Mucosa of descending colon (tissue), 3 donors: ENCODE data around the gene GPR26. TPM values are rescaled to one million over a fixed set of nuclear protein-coding genes. Genes with fewer than 3 reads are reported as not detected.

Source experiments
- ATAC-seq: fragments of 200-7000 bp; cut with Tn5 transposase; one replicate; pipeline ENCODE4 v1.9.1; 2020; ENCODE audit warnings: mild to moderate bottlenecking, moderate library complexity
- DNase-seq, 3 donors: peaks; one replicate each; pipeline ENCODE4 v3.0.0-alpha.2; 2020
- H3K36me3 ChIP-seq: fragments of 200-600 bp; one replicate; pipeline ENCODE4 v1.8.0; 2021; ENCODE audit warnings: low read depth, mild to moderate bottlenecking
- H3K4me1 ChIP-seq: fragments of 200-600 bp; one replicate; pipeline ENCODE4 v1.8.0; 2021; ENCODE audit warnings: low read depth, mild to moderate bottlenecking
- H3K4me3 ChIP-seq: fragments of 200-600 bp; one replicate; pipeline ENCODE4 v1.8.0; 2021; ENCODE audit warnings: mild to moderate bottlenecking
- H3K9me3 ChIP-seq: fragments of 200-600 bp; one replicate; pipeline ENCODE4 v1.8.0; 2021; ENCODE audit warnings: mild to moderate bottlenecking
- CTCF ChIP-seq: fragments of 200-600 bp; IDR thresholded peaks from one replicate; pipeline ENCODE4 v1.8.0; 2022; ENCODE audit warnings: antibody characterized with exemption, mild to moderate bottlenecking
- intact Hi-C, 2 donors: fragments of 100-400 bp; cut with DNase I in 1 of 2; cut with micrococcal nuclease in 1 of 2; formaldehyde crosslinking; loops; one replicate each; pipeline versions ENCODE4 v1.11.0 to v1.11.1; 2022; cut with DNase I, micrococcal nuclease
- total RNA-seq, 3 donors: library from RNA; stranded (reverse); fragmentation: NEBNext Ultra II Directional in 2 of 3; extraction: Animal tissue kit (Norgen Biotek cat#: 25700) in 2 of 3; gene quantifications; one replicate each; pipeline versions ENCODE4 v1.2.1 to v1.2.4, GENCODE V29; 2021 to 2023
- donor health status: DM: no; HTN: no; CAD: no; lungs with moderate emphysema.
- donor health status: DM: no; HTN: no; CAD: no.
- donor health status: DM: no; HTN: yes; CAD: no.

GPR26 gene
- total RNA-seq, 3 donors from 2014 or later, result not detected

- DNase-seq, result no peak
- H3K36me3 ChIP-seq, result no peaks in the 10 kb centered on the region
- intact Hi-C loops, result no loop called here
- H3K9me3 ChIP-seq, result no peaks in the 10 kb centered on the region
- no peaks in the 10 kb centered on the region for H3K4me1 ChIP-seq
- no peak for ATAC-seq
- H3K4me3 ChIP-seq, result no peak overlapping the region
- no peak for TF ChIP-seq CTCF
Measured at GRCh38 chr10:123685260-123685659, 19.1 kb downstream of the GPR26 start.

- Histone ChIP-seq H3K9me3 (no peaks in the 10 kb centered on the region), H3K4me1 (no peaks in the 10 kb centered on the region), H3K36me3 (no peaks in the 10 kb centered on the region), H3K4me3 (no peak overlapping the region)
- ATAC-seq, result no peak
- intact Hi-C loops, result no loop called here
- no peak for TF ChIP-seq CTCF
- no peak for DNase-seq
Measured at GRCh38 chr10:123687758-123688157, 21.6 kb downstream of the GPR26 start.

GRCh38 chr10:123689880-123690279, 23.7 kb downstream of the GPR26 start:
- intact Hi-C loops, result no loop called here
- H3K36me3 ChIP-seq, result no peaks in the 10 kb centered on the region
- TF ChIP-seq CTCF, result no peak
- no peak overlapping the region for H3K4me3 ChIP-seq
- ATAC-seq (no peak), DNase-seq (no peak)
- no peaks in the 10 kb centered on the region for H3K9me3 ChIP-seq
- no peaks in the 10 kb centered on the region for H3K4me1 ChIP-seq

DNA sequence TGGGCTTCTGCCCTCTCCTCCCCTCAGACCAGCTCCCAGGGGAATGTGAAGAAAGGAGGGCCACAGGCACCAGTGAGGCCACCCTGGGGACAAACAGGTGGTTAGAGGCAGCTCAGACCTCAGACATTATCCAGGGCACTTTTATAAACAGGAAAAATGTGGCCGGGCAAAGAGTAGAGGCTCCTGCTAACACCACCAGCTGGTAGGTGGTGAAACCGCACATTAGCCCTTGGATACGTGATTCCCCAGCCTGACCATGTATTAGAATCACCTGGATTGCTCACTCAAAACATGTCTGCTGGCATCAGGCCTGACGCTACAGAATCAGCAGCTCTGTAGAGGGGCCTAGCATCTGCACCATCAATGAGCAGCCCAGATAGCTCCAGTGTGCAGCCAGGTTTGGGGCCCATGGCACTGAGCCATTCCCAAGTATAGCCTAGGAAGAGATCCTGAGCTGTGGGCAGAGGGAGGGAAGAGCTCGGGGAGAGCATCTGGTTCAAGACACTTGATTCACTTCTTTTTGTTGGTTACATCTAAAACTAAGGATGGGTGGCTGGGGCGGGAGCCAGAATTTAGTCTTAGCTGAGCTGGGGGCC, 37.1 kb downstream of the GPR26 start:
- TF ChIP-seq CTCF, result no peak
- Histone ChIP-seq H3K4me3 (no peak overlapping the region), H3K4me1 (no peaks in the 10 kb centered on the region), H3K36me3 (no peaks in the 10 kb centered on the region), H3K9me3 (no peaks in the 10 kb centered on the region)
- DNase-seq (no peak), ATAC-seq (peak; percentile 46)
- intact Hi-C loops, result no loop called here

DNA sequence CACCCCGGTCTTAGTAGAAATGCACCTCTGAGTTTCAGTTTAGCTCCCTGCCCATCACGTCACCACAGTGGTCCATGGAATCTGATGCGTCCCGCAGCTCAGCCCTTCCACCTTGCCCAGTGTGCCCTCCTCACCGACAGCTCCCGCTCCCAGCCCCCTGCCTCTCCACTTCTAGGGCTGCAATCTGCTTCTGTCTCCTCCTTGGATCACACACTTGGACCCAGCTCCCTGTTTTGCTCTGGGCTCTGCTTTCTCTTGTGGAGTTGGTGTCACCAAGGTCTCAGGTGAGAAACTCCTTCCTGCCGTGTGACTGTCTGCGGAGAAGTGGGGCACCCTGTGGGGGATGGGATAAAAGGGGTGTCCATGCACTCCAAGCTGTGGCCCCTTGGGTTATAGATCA, 37.9 kb downstream of the GPR26 start:
- no peak for ATAC-seq
- no peak for DNase-seq
- H3K4me3 ChIP-seq, result no peak overlapping the region
- intact Hi-C loops, result no loop called here
- no peaks in the 10 kb centered on the region for H3K9me3 ChIP-seq
- no peak for TF ChIP-seq CTCF
- H3K4me1 ChIP-seq, result no peaks in the 10 kb centered on the region
- H3K36me3 ChIP-seq, result no peaks in the 10 kb centered on the region

GRCh38 chr10:123704812-123705211, 38.7 kb downstream of the GPR26 start:
- Histone ChIP-seq H3K9me3 (no peaks in the 10 kb centered on the region), H3K4me3 (no peak overlapping the region), H3K4me1 (no peaks in the 10 kb centered on the region), H3K36me3 (no peaks in the 10 kb centered on the region)
- TF ChIP-seq CTCF, result no peak
- DNase-seq (no peak), ATAC-seq (no peak)
- intact Hi-C loops, result no loop called here
